ENCODE measurements around the gene GALK1.

Gene GALK1

GRCh38 chr17:75756451-75757085 is 8.4 kb downstream of the GALK1 start:
- TF ChIP-seq, protein P1, sequence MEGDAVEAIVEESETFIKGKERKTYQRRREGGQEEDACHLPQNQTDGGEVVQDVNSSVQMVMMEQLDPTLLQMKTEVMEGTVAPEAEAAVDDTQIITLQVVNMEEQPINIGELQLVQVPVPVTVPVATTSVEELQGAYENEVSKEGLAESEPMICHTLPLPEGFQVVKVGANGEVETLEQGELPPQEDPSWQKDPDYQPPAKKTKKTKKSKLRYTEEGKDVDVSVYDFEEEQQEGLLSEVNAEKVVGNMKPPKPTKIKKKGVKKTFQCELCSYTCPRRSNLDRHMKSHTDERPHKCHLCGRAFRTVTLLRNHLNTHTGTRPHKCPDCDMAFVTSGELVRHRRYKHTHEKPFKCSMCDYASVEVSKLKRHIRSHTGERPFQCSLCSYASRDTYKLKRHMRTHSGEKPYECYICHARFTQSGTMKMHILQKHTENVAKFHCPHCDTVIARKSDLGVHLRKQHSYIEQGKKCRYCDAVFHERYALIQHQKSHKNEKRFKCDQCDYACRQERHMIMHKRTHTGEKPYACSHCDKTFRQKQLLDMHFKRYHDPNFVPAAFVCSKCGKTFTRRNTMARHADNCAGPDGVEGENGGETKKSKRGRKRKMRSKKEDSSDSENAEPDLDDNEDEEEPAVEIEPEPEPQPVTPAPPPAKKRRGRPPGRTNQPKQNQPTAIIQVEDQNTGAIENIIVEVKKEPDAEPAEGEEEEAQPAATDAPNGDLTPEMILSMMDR (IDR thresholded peaks at IDR 0.05): no peak

- TF ChIP-seq, protein P1 (IDR thresholded peaks at IDR 0.05): no peak
These were observed 9.0 kb downstream of the GALK1 start for GRCh38 chr17:75755990-75756389.

DNA sequence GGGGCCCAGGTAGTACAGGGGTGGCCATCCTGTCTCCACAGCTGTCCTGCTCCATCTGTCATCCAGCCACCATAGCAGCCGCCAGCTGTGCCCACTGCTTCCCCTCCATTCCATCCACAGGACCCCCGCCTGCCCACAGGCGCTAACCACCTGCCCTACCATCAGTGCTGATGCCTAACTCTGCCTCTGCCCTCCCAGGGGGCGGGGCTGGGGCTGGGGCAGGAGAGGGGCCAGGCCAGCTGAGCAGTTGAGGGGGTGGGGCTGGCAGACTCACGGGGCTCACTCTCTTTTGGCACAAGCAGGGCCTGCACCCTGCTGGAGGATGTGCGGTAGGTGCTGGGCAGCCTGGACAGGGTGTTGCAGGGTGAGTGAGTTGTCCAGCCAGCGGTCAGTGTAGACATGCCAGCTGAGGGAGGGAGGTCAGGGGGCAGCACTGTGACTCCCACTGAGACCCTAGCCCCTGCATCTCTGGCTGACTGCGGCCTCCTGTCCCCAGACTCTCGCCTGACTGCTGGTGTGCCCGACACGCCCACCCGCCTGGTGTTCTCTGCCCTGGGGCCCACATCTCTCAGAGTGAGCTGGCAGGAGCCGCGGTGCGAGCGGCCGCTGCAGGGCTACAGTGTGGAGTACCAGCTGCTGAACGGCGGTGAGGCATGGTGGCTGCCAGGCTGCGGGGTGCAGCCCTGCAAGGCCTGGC is 9.6 kb downstream of the GALK1 start:
- TF ChIP-seq, protein P1 (IDR thresholded peaks at IDR 0.05): no peak

DNA sequence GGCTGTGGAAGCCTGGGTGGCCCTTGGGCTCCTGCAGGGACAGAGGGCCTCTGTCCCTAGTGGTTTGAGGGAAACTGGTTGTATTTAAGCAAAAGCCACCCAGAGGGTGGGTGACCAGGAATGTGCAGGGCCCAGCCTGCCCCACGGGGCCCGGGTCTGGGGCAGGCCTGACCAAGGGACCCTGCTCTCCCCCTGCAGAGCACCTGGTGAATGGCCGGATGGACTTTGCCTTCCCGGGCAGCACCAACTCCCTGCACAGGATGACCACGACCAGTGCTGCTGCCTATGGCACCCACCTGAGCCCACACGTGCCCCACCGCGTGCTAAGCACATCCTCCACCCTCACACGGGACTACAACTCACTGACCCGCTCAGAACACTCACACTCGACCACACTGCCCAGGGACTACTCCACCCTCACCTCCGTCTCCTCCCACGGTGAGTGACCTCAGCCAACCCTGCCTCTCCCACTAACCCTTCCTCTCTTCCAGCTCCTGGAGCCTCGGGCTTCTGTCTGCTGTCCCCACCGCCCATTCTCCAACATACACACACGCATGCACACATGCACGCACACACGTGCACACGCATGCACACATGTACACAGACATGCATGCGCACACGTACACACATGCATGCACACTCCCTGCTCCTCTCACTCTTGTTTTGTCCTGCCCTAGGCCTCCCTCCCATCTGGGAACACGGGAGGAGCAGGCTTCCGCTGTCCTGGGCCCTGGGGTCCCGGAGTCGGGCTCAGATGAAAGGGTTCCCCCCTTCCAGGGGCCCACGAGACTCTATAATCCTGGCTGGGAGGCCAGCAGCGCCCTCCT is 10.4 kb downstream of the GALK1 start:
- TF ChIP-seq, protein P1 (IDR thresholded peaks at IDR 0.05): no peak

- TF ChIP-seq, protein P1 (IDR thresholded peaks at IDR 0.05): no peak
These were observed 11.2 kb downstream of the GALK1 start for GRCh38 chr17:75753514-75754377.

DNA sequence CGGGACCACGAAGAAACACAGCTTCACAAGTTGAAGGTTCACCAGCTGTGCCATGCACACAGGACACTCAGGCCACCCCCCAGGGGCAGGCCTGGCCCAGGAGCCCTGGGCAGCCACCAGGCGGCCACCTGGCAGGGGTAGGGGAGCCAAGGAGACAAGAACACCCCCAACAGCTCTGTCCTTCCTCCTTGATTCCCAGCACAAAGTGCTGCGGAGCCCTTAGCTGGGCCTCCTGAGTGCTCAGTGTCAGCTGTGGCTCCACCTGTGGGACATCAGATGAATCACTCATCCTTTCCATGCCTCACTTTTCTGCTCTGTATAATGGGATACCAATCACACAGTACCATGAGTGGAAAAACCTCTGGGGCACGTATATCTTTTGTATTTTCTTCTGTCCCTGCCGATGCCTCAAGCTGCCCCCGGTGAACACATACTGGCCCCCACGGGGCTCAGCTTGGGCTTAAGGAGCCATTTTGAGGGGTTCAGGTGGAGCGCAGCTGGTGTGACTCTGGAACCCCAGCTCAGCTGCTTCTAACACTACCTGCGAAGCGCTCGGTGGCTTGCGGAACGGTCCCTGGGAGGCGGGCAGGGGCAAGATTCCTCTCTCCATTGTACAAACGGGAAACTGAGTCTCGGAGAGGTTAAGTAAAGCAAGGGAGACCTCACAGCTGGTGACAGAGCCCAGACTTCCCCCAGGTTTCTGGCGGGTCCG is 12.0 kb downstream of the GALK1 start:
- TF ChIP-seq, protein P1 (IDR thresholded peaks at IDR 0.05): no peak; the same call in 1 of the 2 replicates

Measured in LNCAP (cell line).